HG03039 (cell line): ENCODE measurements around the gene RALGDS.

Experiments used
- ATAC-seq: cut with Tn5 transposase; IDR thresholded peaks from one replicate; pipeline ENCODE4 v1.9.1; 2021; ENCODE audit warnings: mild to moderate bottlenecking, moderate library complexity; ENCODE audit not compliant: unreplicated experiment

Gene RALGDS

GRCh38 chr9:133108794-133109641, 12.0 kb downstream of the RALGDS start:
- no peak for ATAC-seq

GRCh38 chr9:133107961-133108793, 12.9 kb downstream of the RALGDS start:
- no peak for ATAC-seq

GRCh38 chr9:133107245-133107722, 13.8 kb downstream of the RALGDS start:
- ATAC-seq: no peak

GRCh38 chr9:133106511-133107244, 14.4 kb downstream of the RALGDS start:
- ATAC-seq: no peak

- no peak for ATAC-seq
Observed at GRCh38 chr9:133105461-133105770, 15.6 kb downstream of the RALGDS start.

GRCh38 chr9:133104718-133105460, 16.2 kb downstream of the RALGDS start:
- ATAC-seq: no peak

GRCh38 chr9:133103987-133104505, 17.0 kb downstream of the RALGDS start:
- ATAC-seq: no peak

GRCh38 chr9:133103183-133103986, 17.7 kb downstream of the RALGDS start:
- ATAC-seq: no peak

- no peak for ATAC-seq
Observed at GRCh38 chr9:133102190-133103021, 18.6 kb downstream of the RALGDS start.

GRCh38 chr9:133101356-133102189, 19.5 kb downstream of the RALGDS start:
- ATAC-seq: no peak

GRCh38 chr9:133100506-133101355, 20.3 kb downstream of the RALGDS start:
- no peak for ATAC-seq

- no peak for ATAC-seq
Observed at GRCh38 chr9:133099726-133100505, 21.1 kb downstream of the RALGDS start.

GRCh38 chr9:133098871-133099270, 22.2 kb downstream of the RALGDS start:
- ATAC-seq: no peak

- no peak for ATAC-seq
Observed at GRCh38 chr9:133098104-133098754, 22.8 kb downstream of the RALGDS start.

GRCh38 chr9:133094842-133095393, 26.1 kb downstream of the RALGDS start:
- no peak for ATAC-seq
